H1 (cell line): ENCODE results near the gene FIZ1. TPM values are rescaled to one million over a fixed set of nuclear protein-coding genes. Genes with fewer than 3 reads are reported as not detected.

Experiments used
- CTCF ChIA-PET: fragments of 300-600 bp; sonication (Branson Sonifier 250); formaldehyde crosslinking; loops from one replicate; lab custom pipeline; 2021; ENCODE audit not compliant: partially characterized antibody; lab: Charles Lee
- POLR2A ChIA-PET: fragments of 300-600 bp; sonication (Branson Sonifier 250); formaldehyde crosslinking; loops from one replicate; lab custom pipeline; 2021; ENCODE audit warnings: inconsistent platforms; ENCODE audit not compliant: partially characterized antibody; lab: Charles Lee
- DNase-seq, 2 experiments: peaks; one replicate each; pipeline versions ENCODE4 v3.0.0 to v3.0.0-alpha.2; 2010 to 2022; ENCODE audit warnings: low spot score in 2 of 2, low read depth in 1 of 2, mixed read lengths in 1 of 2
- FAIRE-seq: peaks from 2 replicates; lab custom pipeline; 2011; peaks lifted over from hg19 to GRCh38; lab: Jason Lieb, UNC
- H2AFZ ChIP-seq: 2 replicates; pipeline ENCODE4 v1.8.1; 2012; ENCODE audit warnings: low read length, inconsistent platforms
- H2AK5ac ChIP-seq: 2 replicates; pipeline ENCODE4 v1.6.1; 2013; ENCODE audit warnings: low read depth, low read length
- H2BK120ac ChIP-seq: replicated peaks from 2 replicates; pipeline ENCODE3; 2013; ENCODE audit warnings: low read depth, low read length, inconsistent platforms
- H2BK12ac ChIP-seq: 2 replicates; pipeline ENCODE4 v1.6.1; 2013; ENCODE audit warnings: low read depth, low read length
- H2BK15ac ChIP-seq: 2 replicates; pipeline ENCODE4 v1.6.1; 2013; ENCODE audit warnings: low read length
- H2BK20ac ChIP-seq: 2 replicates; pipeline ENCODE4 v1.6.1; 2013; ENCODE audit warnings: low read length
- H2BK5ac ChIP-seq: 2 replicates; pipeline ENCODE4 v1.6.1; 2013; ENCODE audit warnings: low read depth, low read length
- H3K14ac ChIP-seq: 2 replicates; pipeline ENCODE4 v1.6.1; 2013; ENCODE audit warnings: inconsistent platforms; ENCODE audit not compliant: insufficient read length
- H3K18ac ChIP-seq: 2 replicates; pipeline ENCODE4 v1.6.1; 2013; ENCODE audit warnings: low read length; ENCODE audit errors: extremely low read depth
- H3K23ac ChIP-seq: 2 replicates; pipeline ENCODE4 v1.6.1; 2013; ENCODE audit warnings: inconsistent platforms; ENCODE audit not compliant: insufficient read length
- H3K23me2 ChIP-seq: 2 replicates; pipeline ENCODE4 v1.6.1; 2013; ENCODE audit warnings: low read depth, low read length
- H3K27ac ChIP-seq: 2 replicates; pipeline ENCODE4 v1.6.1; 2011; ENCODE audit warnings: low read depth, low read length, inconsistent platforms
- H3K27me3 ChIP-seq, 4 experiments: replicated peaks in 1 of 4; 1 replicate in 1 of 4; 2 replicates in 3 of 4; pipeline versions ENCODE4 v1.6.1 to v1.8.1; 2011 to 2013; ENCODE audit warnings: low read length in 3 of 4, mild to moderate bottlenecking in 3 of 4, inconsistent platforms in 2 of 4, mixed read lengths in 2 of 4, moderate library complexity in 1 of 4; ENCODE audit not compliant: control insufficient read depth in 3 of 4, insufficient read depth in 3 of 4; ENCODE audit errors: extremely low read depth in 1 of 4
- H3K36me3 ChIP-seq, 4 experiments: 2 replicates each; pipeline versions ENCODE4 v1.6.1 to v1.8.1; 2011 to 2013; ENCODE audit warnings: mild to moderate bottlenecking in 4 of 4, low read length in 3 of 4, moderate library complexity in 2 of 4, control low read depth in 1 of 4, inconsistent platforms in 1 of 4; ENCODE audit not compliant: insufficient read depth in 4 of 4, control insufficient read depth in 2 of 4
- H3K4ac ChIP-seq: replicated peaks from 2 replicates; pipeline ENCODE3; 2013; ENCODE audit warnings: low read length, low read depth, mixed read lengths, inconsistent platforms; ENCODE audit not compliant: insufficient read length
- H3K4me1 ChIP-seq, 4 experiments: replicated peaks in 1 of 4; 1 replicate in 1 of 4; 2 replicates in 3 of 4; pipeline versions ENCODE4 v1.6.1 to v1.8.1; 2011 to 2013; ENCODE audit warnings: low read length in 3 of 4, inconsistent platforms in 2 of 4, mixed read lengths in 1 of 4; ENCODE audit not compliant: insufficient read depth in 4 of 4, control insufficient read depth in 3 of 4
- H3K4me2 ChIP-seq, 2 experiments: 2 replicates each; pipeline versions ENCODE4 v1.6.1 to v1.8.1; 2011 to 2013; ENCODE audit warnings: low read depth in 2 of 2, low read length in 2 of 2, control low read depth in 1 of 2, inconsistent platforms in 1 of 2, mild to moderate bottlenecking in 1 of 2; ENCODE audit not compliant: insufficient read depth in 1 of 2
- H3K4me3 ChIP-seq, 4 experiments: fragments of 200-600, 300-600 bp in 1 of 4; sonication (generic), shearing (Covaris generic), sonication (Bioruptor Twin) in 1 of 4; 2 replicates each; pipeline versions ENCODE4 v1.5.1 to v1.8.1; 2011 to 2016; ENCODE audit warnings: low read length in 4 of 4, low read depth in 3 of 4, control low read depth in 2 of 4, inconsistent platforms in 2 of 4, mild to moderate bottlenecking in 2 of 4, mixed read lengths in 1 of 4, moderate library complexity in 1 of 4; ENCODE audit not compliant: insufficient read depth in 2 of 4; ENCODE audit errors: extremely low read depth in 1 of 4
- H3K56ac ChIP-seq: replicated peaks from 2 replicates; pipeline ENCODE3; 2013; ENCODE audit warnings: low read depth, mild to moderate bottlenecking, mixed read lengths, low read length, inconsistent platforms; ENCODE audit not compliant: insufficient read length
- H3K79me1 ChIP-seq: 2 replicates; pipeline ENCODE4 v1.6.1; 2013; ENCODE audit warnings: low read depth, low read length, control low read depth
- H3K79me2 ChIP-seq, 2 experiments: 2 replicates each; pipeline versions ENCODE4 v1.6.1 to v1.8.1; 2012 to 2013; ENCODE audit warnings: low read length in 2 of 2, mild to moderate bottlenecking in 2 of 2, inconsistent platforms in 1 of 2; ENCODE audit not compliant: insufficient read depth in 2 of 2, control insufficient read depth in 1 of 2
- H3K9ac ChIP-seq, 4 experiments: replicated peaks in 1 of 4; 1 replicate in 1 of 4; 2 replicates in 3 of 4; pipeline versions ENCODE4 v1.6.1 to v1.8.1; 2011 to 2013; ENCODE audit warnings: low read depth in 3 of 4, low read length in 3 of 4, control low read depth in 2 of 4, mild to moderate bottlenecking in 2 of 4, moderate library complexity in 2 of 4, inconsistent platforms in 1 of 4; ENCODE audit errors: extremely low read depth in 1 of 4
- H3K9me3 ChIP-seq, 2 experiments: 2 replicates each; pipeline versions ENCODE4 v1.6.1 to v1.8.1; 2012 to 2013; ENCODE audit warnings: mild to moderate bottlenecking in 2 of 2, moderate library complexity in 2 of 2, control low read depth in 1 of 2, inconsistent platforms in 1 of 2, low read depth in 1 of 2, low read length in 1 of 2, mixed read lengths in 1 of 2; ENCODE audit not compliant: insufficient read depth in 2 of 2
- H4K20me1 ChIP-seq, 2 experiments: replicated peaks in 1 of 2; 2 replicates each; pipeline versions ENCODE3 to v1.8.1; 2011 to 2013; ENCODE audit warnings: inconsistent platforms in 2 of 2, low read length in 2 of 2, mild to moderate bottlenecking in 1 of 2; ENCODE audit not compliant: insufficient read depth in 2 of 2, control insufficient read depth in 1 of 2
- H4K5ac ChIP-seq: 2 replicates; pipeline ENCODE4 v1.6.1; 2013; ENCODE audit warnings: low read length, low read depth, mixed read lengths, inconsistent platforms; ENCODE audit not compliant: insufficient read length
- H4K8ac ChIP-seq: 2 replicates; pipeline ENCODE4 v1.8.0; 2013; ENCODE audit warnings: mild to moderate bottlenecking, moderate library complexity, low read length, inconsistent platforms; ENCODE audit not compliant: insufficient read depth; ENCODE audit errors: extremely low read depth
- H4K91ac ChIP-seq: replicated peaks from 2 replicates; pipeline ENCODE3; 2013; ENCODE audit warnings: low read length, mixed read lengths, inconsistent platforms; ENCODE audit not compliant: insufficient read length
- BACH1 ChIP-seq: IDR thresholded peaks from 2 replicates; pipeline ENCODE4 v1.6.1; 2012; ENCODE audit warnings: low read length, improper control_type of control experiment
- CHD1 ChIP-seq: IDR thresholded peaks from 2 replicates; pipeline ENCODE4 v1.6.1; 2012; ENCODE audit warnings: low read depth, low read length, improper control_type of control experiment
- EGR1 ChIP-seq: IDR thresholded peaks from 2 replicates; pipeline ENCODE4 v1.6.1; 2011; ENCODE audit warnings: low read depth, low read length, borderline replicate concordance
- KDM5A ChIP-seq: fragments of 200-600 bp; IDR thresholded peaks from 2 replicates; pipeline ENCODE4 v1.7.1; 2012; ENCODE audit warnings: mild to moderate bottlenecking, low read length, inconsistent platforms, mixed read lengths
- POLR2AphosphoS5 ChIP-seq: IDR thresholded peaks from 2 replicates; pipeline ENCODE4 v1.6.1; 2011; ENCODE audit warnings: low read depth, low read length
- RAD21 ChIP-seq, 2 experiments: IDR thresholded peaks in 1 of 2; conservative IDR thresholded peaks in 1 of 2; 2 replicates each; pipeline ENCODE4 v1.6.1; 2011; ENCODE audit warnings: low read depth in 2 of 2, low read length in 2 of 2, improper control_type of control experiment in 1 of 2, inconsistent platforms in 1 of 2, mild to moderate bottlenecking in 1 of 2, moderate library complexity in 1 of 2
- SIRT6 ChIP-seq: IDR thresholded peaks from one replicate; pipeline ENCODE4 v1.7.1; 2012; ENCODE audit warnings: low read length, inconsistent platforms
- SP1 ChIP-seq: IDR thresholded peaks from 2 replicates; pipeline ENCODE4 v1.6.1; 2011; ENCODE audit warnings: low read depth, low read length
- SP4 ChIP-seq: IDR thresholded peaks from 2 replicates; pipeline ENCODE4 v1.6.1; 2012; ENCODE audit warnings: low read length, inconsistent platforms
- SUZ12 ChIP-seq: fragments of 200-600 bp; sonication (generic); IDR thresholded peaks from 2 replicates; pipeline ENCODE4 v1.6.1; 2012; ENCODE audit warnings: mild to moderate bottlenecking, inconsistent platforms, low read length, moderate library complexity, mixed read lengths
- TAF1 ChIP-seq: IDR thresholded peaks from 2 replicates; pipeline ENCODE4 v1.6.1; 2011; ENCODE audit warnings: mild to moderate bottlenecking, low read depth, low read length
- WGBS, 2 experiments: shearing (Covaris generic) in 1 of 2; methylation state at CpG; one replicate each; pipeline versions ENCODE4 v1.1.6 to v1.1.7; 2013 to 2015; ENCODE audit warnings: low lambda C conversion rate in 2 of 2, mixed read lengths in 2 of 2, inconsistent platforms in 1 of 2, low coverage in 1 of 2, missing lambda C conversion rate in 1 of 2; ENCODE audit not compliant: insufficient replicate concordance in 2 of 2, insufficient coverage in 1 of 2, insufficient read length in 1 of 2; ENCODE audit errors: extremely low coverage in 1 of 2, missing lambda C conversion rate in 1 of 2; 5-methylcytosine and 5-hydroxymethylcytosine counted together
- polyA plus RNA-seq, 7 experiments: library from polyadenylated mRNA; depleted of rRNA in 3 of 7; stranded (reverse) in 5 of 7; unstranded in 2 of 7; fragments of >200 nt in 5 of 7; fragments of 200-250 nt in 2 of 7; gene quantifications; 1 replicate in 5 of 7; 2 replicates in 1 of 7; 4 replicates in 1 of 7; pipeline versions ENCODE4 v1.2.1 to v1.2.3, GENCODE V29; 2011 to 2013; ENCODE audit warnings: missing spikeins in 2 of 7, mixed read lengths in 2 of 7
- total RNA-seq: library from RNA; stranded (reverse); fragmentation: NEBNext Ultra II Directional; extraction: Animal tissue kit (Norgen Biotek cat#: 25700); gene quantifications from 2 replicates; pipeline ENCODE4 v1.2.1, GENCODE V29; 2021

FIZ1 gene
- total and polyA plus RNA-seq, 2 of the 8 experiments (the other 6 are each of a cell fraction or from before 2014, with no cell fraction given), result 9.1 to 18.5 TPM

DNA sequence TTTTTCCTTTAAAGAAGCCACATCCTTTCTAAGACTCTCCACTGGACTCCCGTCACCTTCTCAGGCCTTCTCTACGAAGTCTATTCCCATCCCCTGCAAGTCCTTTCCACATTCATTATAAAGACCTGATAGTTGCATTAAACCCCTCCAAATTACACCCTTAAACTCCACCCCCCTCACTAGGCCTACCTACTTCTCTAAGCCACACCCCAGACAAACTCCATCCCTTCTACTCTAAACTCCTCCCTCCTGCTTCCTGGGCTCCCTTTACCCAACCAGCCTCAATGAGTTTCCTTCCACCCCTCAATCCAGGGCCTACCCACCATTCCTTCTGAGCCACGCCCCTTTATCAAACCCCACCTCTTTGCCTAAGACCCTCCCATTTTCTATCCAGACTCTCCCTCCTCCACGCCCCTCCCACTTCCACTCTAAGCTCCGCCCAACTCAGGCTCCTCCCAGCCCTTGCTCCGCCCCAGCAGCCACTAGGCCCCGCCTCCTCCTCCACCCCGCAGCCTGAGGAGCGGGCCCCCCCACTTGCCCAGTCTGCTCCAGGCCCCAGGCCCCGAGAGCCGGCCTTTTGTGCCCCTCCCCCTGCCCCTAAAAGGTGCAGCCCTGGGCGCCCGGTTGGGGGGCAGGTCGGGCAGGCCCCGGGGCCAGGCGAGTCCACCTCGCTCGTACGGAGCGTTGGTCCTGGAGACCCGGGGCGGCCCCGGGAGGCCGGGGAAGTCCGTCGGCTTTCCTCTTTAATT is 424 bp downstream of the FIZ1 start:
- peaks cover 0 to 2% of the 10 kb centered on the region in 2 experiments for H4K20me1 ChIP-seq
- peaks cover 0 to 14% (median 6%) of the 10 kb centered on the region in 4 experiments; a peak in 5 of 7 replicates for H3K4me1 ChIP-seq
- H3K36me3 ChIP-seq, result peaks cover 0 to 10% (median 8%) of the 10 kb centered on the region in 4 experiments; a peak in 3 of 8 replicates
- 0 out of 2 replicates have a peak overlapping the region, but pooled peaks have one; percentile 88 for H2BK15ac ChIP-seq
- H3K56ac ChIP-seq, result peak overlapping the region; percentile 65
- 0 out of 2 replicates have a peak overlapping the region, but pooled peaks have one; percentile 48 for H2BK20ac ChIP-seq
- H3K18ac ChIP-seq, result no peak overlapping the region; the same call in 1 of the 2 replicates
- 18% methylated on average over 8 of the region's 26 CpGs; no CpG with 5 or more reads in 1 of the 2 experiments for WGBS, 2 experiments
- H3K9ac ChIP-seq, result peak overlapping the region; percentile 57 to 100 (median 84)
- peaks cover 10% of the 10 kb centered on the region; the same call in 1 of the 2 replicates for H3K23me2 ChIP-seq
- peaks cover 0 to 3% of the 10 kb centered on the region in 2 experiments; a peak in 2 of 4 replicates for H3K79me2 ChIP-seq
- DNase-seq, result peak; percentile 96 to 99
- H3K27me3 ChIP-seq, result 0 out of 7 replicates have a peak, but pooled peaks cover 0 to 1% (median 0%) of the 10 kb centered on the region in 4 experiments
- no peak overlapping the region for H3K14ac ChIP-seq
- H3K9me3 ChIP-seq, result no peaks in the 10 kb centered on the region
- peak overlapping the region; percentile 63; the same call in 1 of the 2 replicates for H2BK12ac ChIP-seq
- H3K4me3 ChIP-seq, result peak overlapping the region; percentile 78 to 95 (median 86)
- peaks cover 3% of the 10 kb centered on the region for H3K79me1 ChIP-seq
- no peak overlapping the region for H3K4ac ChIP-seq
- peak overlapping the region; percentile 63 for H4K91ac ChIP-seq
- CTCF ChIA-PET, result interaction anchor here (0.6 to 2.7 kb wide), 6 partner anchors 11 to 154 kb away, joined by 3 to 12 read pairs (median 3); no protein-coding TSS in a partner anchor
- no peak overlapping the region for H2AFZ ChIP-seq
- H2BK5ac ChIP-seq, result peak overlapping the region; percentile 66; the same call in 1 of the 2 replicates
- peak overlapping the region; percentile 90; the same call in 1 of the 2 replicates for H4K8ac ChIP-seq
- POLR2A ChIA-PET, result interaction anchor here (0.6 to 3.7 kb wide), 41 partner anchors 11 to 452 kb away, joined by 3 to 42 read pairs (median 4); partner anchors contain the start of genes HSPBP1, NAT14, TMEM238 and U2AF2
- no peak overlapping the region for H2BK120ac ChIP-seq
- FAIRE-seq, result peak; percentile 93
- peak overlapping the region; percentile 100 for H3K27ac ChIP-seq
- peak overlapping the region; percentile 72 to 95 for H3K4me2 ChIP-seq
- no peak overlapping the region for H3K23ac ChIP-seq
- H4K5ac ChIP-seq, result peak overlapping the region; percentile 63
- 0 out of 2 replicates have a peak overlapping the region, but pooled peaks have one; percentile 16 for H2AK5ac ChIP-seq
- TF ChIP-seq BACH1 (no peak), CHD1 (no peak), TAF1 (peak; percentile 46; the same call in 1 of the 2 replicates), POLR2AphosphoS5 (peak; percentile 16; the same call in 1 of the 2 replicates), KDM5A (no peak), SP4 (peak; percentile 65; the same call in 1 of the 2 replicates), SUZ12 (no peak), SP1 (peak; percentile 37; the same call in 1 of the 2 replicates), EGR1 (no peak), SIRT6 (no peak), RAD21 (IDR thresholded peaks at IDR 0.05 in 1 of 2, conservative IDR thresholded peaks at IDR 0.05 in 1 of 2; ENCODE audit: low read depth in 2 of 2, low read length in 2 of 2) (no peak)
